HG03025 (cell line): Measurements from ENCODE around the gene ARSA.

Source experiments
- ATAC-seq: cut with Tn5 transposase; IDR thresholded peaks from one replicate; pipeline ENCODE4 v1.9.1; 2021; ENCODE audit warnings: mild to moderate bottlenecking, moderate library complexity; ENCODE audit not compliant: unreplicated experiment, low FRiP score

Gene ARSA

GRCh38 chr22:50606165-50606945 is 21.6 kb downstream of the ARSA start:
- no peak for ATAC-seq

DNA sequence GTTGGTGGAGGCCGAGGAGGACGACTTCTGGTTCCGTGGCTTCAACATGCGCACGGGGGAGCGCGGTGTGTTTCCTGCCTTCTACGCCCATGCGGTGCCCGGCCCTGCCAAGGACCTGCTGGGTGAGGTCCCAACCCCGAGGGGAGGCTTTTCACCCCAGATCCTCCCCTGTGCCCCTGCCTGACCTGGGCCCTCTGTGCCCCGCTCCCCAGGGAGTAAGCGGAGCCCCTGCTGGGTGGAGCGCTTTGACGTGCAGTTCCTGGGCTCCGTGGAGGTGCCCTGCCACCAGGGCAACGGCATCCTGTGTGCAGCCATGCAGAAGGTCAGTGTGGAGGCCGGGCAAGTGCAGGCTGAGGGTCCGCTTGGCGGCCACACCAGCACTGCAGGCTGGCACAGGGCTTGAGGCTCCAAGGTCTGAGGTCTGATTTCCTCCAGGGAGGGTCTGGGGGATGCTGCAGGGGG is 22.3 kb downstream of the ARSA start:
- ATAC-seq, result no peak

GRCh38 chr22:50605002-50605612 is 22.8 kb downstream of the ARSA start:
- no peak for ATAC-seq

- no peak for ATAC-seq
These were observed 23.5 kb downstream of the ARSA start for GRCh38 chr22:50604256-50605001.

- ATAC-seq, result no peak
These were observed 24.3 kb downstream of the ARSA start for GRCh38 chr22:50603511-50604255.

DNA sequence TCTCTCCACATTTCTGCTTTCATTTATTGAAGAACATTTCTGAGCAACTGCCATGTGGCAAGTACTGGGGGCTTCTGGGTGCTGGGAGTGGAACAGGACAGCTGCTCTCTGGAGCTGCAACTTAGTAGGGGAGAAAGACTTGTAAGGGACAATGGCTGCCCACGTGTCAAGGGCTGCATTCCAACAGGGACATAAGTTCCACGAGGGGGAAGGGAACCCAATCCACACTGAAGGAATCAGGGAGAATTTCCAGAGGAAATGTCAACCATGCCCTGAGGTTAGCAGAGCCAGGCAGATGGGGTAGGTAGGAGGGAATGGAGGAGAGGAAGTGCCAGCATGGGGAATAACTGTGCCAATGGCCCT is 25.6 kb downstream of the ARSA start:
- ATAC-seq, result no peak

- ATAC-seq, result no peak
These were observed 26.1 kb downstream of the ARSA start for GRCh38 chr22:50601669-50602337.

GRCh38 chr22:50600967-50601668 is 26.8 kb downstream of the ARSA start:
- no peak for ATAC-seq

DNA sequence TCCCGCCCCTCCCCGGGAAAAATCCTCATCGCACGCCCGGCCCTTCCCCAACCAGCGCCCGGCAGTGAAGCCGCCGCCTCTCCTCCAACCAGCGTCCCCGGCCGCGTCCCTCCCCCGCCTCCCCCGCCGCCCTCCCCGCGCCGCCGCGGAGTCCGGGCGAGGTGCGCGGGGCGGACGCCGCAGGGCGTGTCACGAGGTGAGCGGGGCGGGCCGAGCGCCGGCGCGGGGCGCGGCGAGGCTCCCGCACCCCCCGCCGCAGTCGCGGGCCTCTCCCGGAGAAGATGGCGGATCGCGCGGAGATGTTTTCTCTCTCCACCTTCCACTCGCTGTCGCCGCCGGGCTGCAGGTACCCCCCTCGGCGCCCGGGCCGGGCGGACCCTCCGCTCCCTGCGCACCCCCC is 27.4 kb downstream of the ARSA start, which contains the start of gene MAPK8IP2:
Gene MAPK8IP2, plus strand, starts transcription at position 256 of the 400 bp plus-strand sequence. Its CDS starts 26 bp downstream, at position 282.
- no peak for ATAC-seq

- no peak for ATAC-seq
These were observed 28.0 kb downstream of the ARSA start for GRCh38 chr22:50599816-50600455.

GRCh38 chr22:50597097-50597496 is 30.9 kb downstream of the ARSA start:
- ATAC-seq, result no peak

GRCh38 chr22:50595189-50595588 is 32.8 kb downstream of the ARSA start:
- ATAC-seq, result no peak

- ATAC-seq, result no peak
These were observed 40.5 kb downstream of the ARSA start for GRCh38 chr22:50587407-50587806.

DNA sequence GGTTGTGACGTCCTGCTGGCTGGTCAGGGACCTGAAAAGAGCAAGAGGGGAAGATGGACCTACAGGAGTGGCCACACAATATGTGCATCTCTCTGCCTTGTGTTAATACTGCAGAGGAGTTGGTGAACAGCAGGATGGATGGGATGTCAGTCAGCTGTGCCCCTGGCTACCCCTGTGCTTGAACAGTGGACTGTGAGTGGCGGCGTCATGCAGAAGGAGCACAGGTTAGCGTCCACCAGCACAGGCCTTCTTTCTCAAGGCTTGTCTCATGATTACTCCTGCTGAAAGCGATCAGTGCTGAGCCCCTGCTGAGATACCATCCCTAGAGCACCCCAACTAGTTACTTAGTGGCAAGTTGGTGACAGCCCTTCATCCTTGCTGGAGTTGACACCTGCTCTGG is 41.5 kb downstream of the ARSA start:
- no peak for ATAC-seq

DNA sequence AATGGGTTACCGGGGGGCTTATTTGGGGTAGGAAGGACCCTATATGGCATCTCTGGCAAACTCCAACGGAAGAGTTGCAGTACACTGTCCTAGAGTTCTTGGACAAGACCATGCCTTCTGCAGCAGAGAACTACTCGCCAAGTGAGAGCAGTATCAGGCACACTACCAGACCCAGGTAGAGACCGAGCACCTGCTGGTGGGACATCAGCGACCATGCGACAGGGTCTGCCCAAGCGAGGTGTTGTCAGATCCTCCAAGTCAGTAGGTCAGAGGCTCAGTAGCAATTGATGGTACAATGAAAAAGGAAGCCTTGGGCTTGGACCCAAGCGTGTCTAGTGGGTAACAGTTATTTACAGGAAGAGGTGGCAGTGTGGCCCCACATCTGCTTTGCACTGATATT is 42.2 kb downstream of the ARSA start:
- no peak for ATAC-seq

GRCh38 chr22:50585238-50585637 is 42.7 kb downstream of the ARSA start:
- ATAC-seq, result no peak

DNA sequence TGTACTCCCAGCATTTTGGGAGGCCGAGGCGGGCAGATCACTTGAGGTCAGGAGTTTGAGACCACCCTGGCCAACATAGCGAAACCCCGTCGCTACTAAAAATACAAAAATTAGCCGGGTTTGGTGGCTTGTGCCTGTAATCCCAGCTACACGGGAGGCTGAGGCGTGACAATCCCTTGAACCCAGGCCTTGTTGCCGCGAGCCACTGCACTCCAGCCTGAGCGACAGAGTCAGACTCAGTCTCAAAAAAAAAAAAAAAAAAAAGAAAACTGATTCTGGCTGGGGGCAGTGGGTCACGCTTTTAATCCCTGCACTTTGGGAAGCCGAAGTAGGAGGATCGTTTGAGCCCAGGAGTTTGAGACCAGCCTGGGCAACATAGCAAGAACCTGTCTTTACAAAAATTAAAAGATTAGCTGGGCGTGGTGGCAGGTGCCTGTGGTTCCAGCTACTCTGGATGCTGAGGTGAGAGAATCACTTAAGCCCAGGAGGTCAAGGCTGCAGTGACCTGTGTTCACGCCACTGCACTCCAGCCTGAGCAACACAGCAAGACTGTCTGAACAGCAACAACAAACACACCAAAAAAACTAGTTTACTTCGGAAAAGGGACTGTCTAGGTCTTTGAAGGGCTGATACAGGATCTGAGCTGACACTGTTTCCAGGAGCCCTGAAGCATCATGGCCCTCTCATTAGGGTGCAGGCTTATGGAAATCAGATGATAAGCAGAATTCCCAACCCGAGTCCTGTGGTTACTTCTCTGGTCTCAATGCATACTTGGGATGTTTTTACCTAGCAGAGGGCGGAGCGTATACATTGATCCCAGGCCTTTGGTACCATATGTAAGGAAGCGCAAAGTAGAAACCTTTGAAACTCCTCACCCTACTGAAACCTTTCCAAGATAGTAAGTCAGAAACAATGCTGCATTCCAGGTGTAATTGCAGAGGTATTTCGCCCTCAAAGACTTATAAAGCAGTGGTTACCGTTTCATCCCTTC is 43.6 kb downstream of the ARSA start:
- ATAC-seq, result no peak
